Measurements from ENCODE around the gene RASAL2. TPM values are rescaled to one million over a fixed set of nuclear protein-coding genes. Genes with fewer than 3 reads are reported as not detected.
A peak's percentile ranks its signal among the peaks of the same experiment; 100 is the strongest.
"Not testable (repeated sequence)": the region's sequence is repeated elsewhere in the genome, so short reads cannot be mapped to it uniquely, and the experiment has no call there.

The RASAL2 gene
- total and polyA plus RNA-seq, 2 donors (not counting 1 experiment from before 2014, with no cell fraction given) = 11.9 to 21.8 TPM

- no peaks in the 10 kb centered on the region for H3K27me3 ChIP-seq (ENCODE audit: control insufficient read depth, insufficient read depth, low read length)
- H2AFZ ChIP-seq (ENCODE audit: low read length) = no peak overlapping the region
- no peak overlapping the region for H3K27ac ChIP-seq (ENCODE audit: insufficient read depth, low read length)
- H3K4me1 ChIP-seq (ENCODE audit: control insufficient read depth, extremely low read depth, insufficient read depth, low read length) = peaks cover 2% of the 10 kb centered on the region
- H4K20me1 ChIP-seq (ENCODE audit: control insufficient read depth, extremely low read depth, insufficient read depth, low read length) = no peaks in the 10 kb centered on the region
- H3K79me2 ChIP-seq (ENCODE audit: control insufficient read depth, insufficient read depth, low read length) = peaks cover 2% of the 10 kb centered on the region
- no peak overlapping the region for H3K9ac ChIP-seq (ENCODE audit: insufficient read depth, low read length)
- no peaks in the 10 kb centered on the region for H3K9me3 ChIP-seq (ENCODE audit: control insufficient read depth, insufficient read depth, low read depth, low read length)
- TF ChIP-seq EZH2 (IDR thresholded peaks at IDR 0.05; ENCODE audit: low read length, missing control alignments) (no peak), CTCF (conservative IDR thresholded peaks at IDR 0.05 in 1 of 2, IDR thresholded peaks at IDR 0.05 in 1 of 2; ENCODE audit: low read depth in 1 of 2, low read length in 2 of 2) (no peak)
- DNase-seq (ENCODE audit: low read depth in 2 of 2) = peak in 1 of 2 donors; percentile 30
- no peak overlapping the region for H3K4me3 ChIP-seq (replicated peaks in 1 of 4; ENCODE audit: control extremely low read depth in 1 of 4, insufficient read depth in 1 of 4, low read depth in 3 of 4, low read length in 4 of 4)
- H3K4me2 ChIP-seq (ENCODE audit: extremely low read depth, insufficient read depth, low read length) = no peak overlapping the region
- no peaks in the 10 kb centered on the region for H3K36me3 ChIP-seq (ENCODE audit: control insufficient read depth, insufficient read depth, low read length)
These were observed 102.7 kb downstream of the RASAL2 start for GRCh38 chr1:178196631-178197030.

DNA sequence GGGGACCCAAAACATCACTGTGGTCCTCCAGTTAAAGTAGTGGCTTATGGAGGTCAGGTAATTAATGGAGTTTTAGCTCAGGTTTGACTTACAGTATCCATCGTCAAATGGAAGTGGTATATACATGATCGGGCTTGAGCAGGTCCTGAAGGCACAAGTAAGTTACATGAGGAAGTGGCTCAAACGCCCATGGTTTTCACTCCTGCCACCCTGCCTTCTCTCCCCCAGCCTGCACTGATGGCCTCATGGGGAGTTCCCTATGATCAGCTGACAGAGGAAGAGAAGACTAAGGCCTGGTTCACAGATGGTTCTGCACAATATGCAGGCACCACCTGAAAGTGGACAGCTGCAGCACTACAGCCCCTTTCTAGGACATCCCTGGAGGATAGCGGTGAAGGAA, 108.2 kb downstream of the RASAL2 start:
- H3K4me2 ChIP-seq (ENCODE audit: extremely low read depth, insufficient read depth, low read length); H4K20me1 ChIP-seq (ENCODE audit: control insufficient read depth, extremely low read depth, insufficient read depth, low read length); H3K27me3 ChIP-seq (ENCODE audit: control insufficient read depth, insufficient read depth, low read length); H2AFZ ChIP-seq (ENCODE audit: low read length); H3K27ac ChIP-seq (ENCODE audit: insufficient read depth, low read length); H3K4me1 ChIP-seq (ENCODE audit: control insufficient read depth, extremely low read depth, insufficient read depth, low read length); H3K9ac ChIP-seq (ENCODE audit: insufficient read depth, low read length); H3K79me2 ChIP-seq (ENCODE audit: control insufficient read depth, insufficient read depth, low read length); H3K4me3 ChIP-seq (replicated peaks in 1 of 4; ENCODE audit: control extremely low read depth in 1 of 4, insufficient read depth in 1 of 4, low read depth in 3 of 4, low read length in 4 of 4); H3K9me3 ChIP-seq (ENCODE audit: control insufficient read depth, insufficient read depth, low read depth, low read length); DNase-seq (ENCODE audit: low read depth in 2 of 2); H3K36me3 ChIP-seq (ENCODE audit: control insufficient read depth, insufficient read depth, low read length): not testable (repeated sequence)

- H3K27me3 ChIP-seq (ENCODE audit: control insufficient read depth, insufficient read depth, low read length); H2AFZ ChIP-seq (ENCODE audit: low read length); DNase-seq (ENCODE audit: low read depth in 2 of 2); H3K36me3 ChIP-seq (ENCODE audit: control insufficient read depth, insufficient read depth, low read length); H3K4me2 ChIP-seq (ENCODE audit: extremely low read depth, insufficient read depth, low read length); H3K9me3 ChIP-seq (ENCODE audit: control insufficient read depth, insufficient read depth, low read depth, low read length); H4K20me1 ChIP-seq (ENCODE audit: control insufficient read depth, extremely low read depth, insufficient read depth, low read length); H3K9ac ChIP-seq (ENCODE audit: insufficient read depth, low read length); H3K27ac ChIP-seq (ENCODE audit: insufficient read depth, low read length); H3K4me3 ChIP-seq (replicated peaks in 1 of 4; ENCODE audit: control extremely low read depth in 1 of 4, insufficient read depth in 1 of 4, low read depth in 3 of 4, low read length in 4 of 4); H3K79me2 ChIP-seq (ENCODE audit: control insufficient read depth, insufficient read depth, low read length); H3K4me1 ChIP-seq (ENCODE audit: control insufficient read depth, extremely low read depth, insufficient read depth, low read length): not testable (repeated sequence)
These were observed 108.6 kb downstream of the RASAL2 start for GRCh38 chr1:178202546-178202945.

GRCh38 chr1:178208269-178208856, 114.5 kb downstream of the RASAL2 start:
- H3K4me3 ChIP-seq (replicated peaks in 1 of 4; ENCODE audit: control extremely low read depth in 1 of 4, insufficient read depth in 1 of 4, low read depth in 3 of 4, low read length in 4 of 4); DNase-seq (ENCODE audit: low read depth in 2 of 2); H3K27me3 ChIP-seq (ENCODE audit: control insufficient read depth, insufficient read depth, low read length); H3K4me2 ChIP-seq (ENCODE audit: extremely low read depth, insufficient read depth, low read length); H3K4me1 ChIP-seq (ENCODE audit: control insufficient read depth, extremely low read depth, insufficient read depth, low read length); H3K9me3 ChIP-seq (ENCODE audit: control insufficient read depth, insufficient read depth, low read depth, low read length); H3K27ac ChIP-seq (ENCODE audit: insufficient read depth, low read length); H3K79me2 ChIP-seq (ENCODE audit: control insufficient read depth, insufficient read depth, low read length); H2AFZ ChIP-seq (ENCODE audit: low read length); H3K9ac ChIP-seq (ENCODE audit: insufficient read depth, low read length); H4K20me1 ChIP-seq (ENCODE audit: control insufficient read depth, extremely low read depth, insufficient read depth, low read length); H3K36me3 ChIP-seq (ENCODE audit: control insufficient read depth, insufficient read depth, low read length): not testable (repeated sequence)
